Subcutaneous adipose tissue (tissue), 4 donors: ENCODE measurements around the gene PCDH9. TPM values are rescaled to one million over a fixed set of nuclear protein-coding genes. Genes with fewer than 3 reads are reported as not detected.

Experiments used
- CTCF ChIP-seq: fragments of 450-650 bp; IDR thresholded peaks from one replicate; pipeline ENCODE4 v1.5.1; 2016; ENCODE audit warnings: low read depth, mild to moderate bottlenecking, control low read depth, antibody characterized with exemption, moderate library complexity
- total RNA-seq, 4 donors: library from RNA; depleted of rRNA; stranded (reverse); fragments of >200 nt; gene quantifications; one replicate each; pipeline ENCODE4 v1.1.0, GENCODE V29; 2016

Gene PCDH9
- total RNA-seq, 4 donors from 2014 or later, result 9.0 to 28.4 (median 12.0) TPM

GRCh38 chr13:66940113-66940512 is 290.0 kb downstream of the PCDH9 start:
- no peak for TF ChIP-seq CTCF

- no peak for TF ChIP-seq CTCF
Observed at GRCh38 chr13:66937423-66937822, 292.7 kb downstream of the PCDH9 start.

- no peak for TF ChIP-seq CTCF
Observed at GRCh38 chr13:66933994-66934393, 296.1 kb downstream of the PCDH9 start.

GRCh38 chr13:66933527-66933926 is 296.6 kb downstream of the PCDH9 start:
- no peak for TF ChIP-seq CTCF

GRCh38 chr13:66927562-66927961 is 302.6 kb downstream of the PCDH9 start:
- no peak for TF ChIP-seq CTCF

- TF ChIP-seq CTCF, result no peak
Observed at GRCh38 chr13:66926851-66927524, 303.1 kb downstream of the PCDH9 start.

- no peak for TF ChIP-seq CTCF
Observed at GRCh38 chr13:66926200-66926850, 303.8 kb downstream of the PCDH9 start.
